Duodenal mucosa (tissue), 2 donors: Measurements from ENCODE around the gene KDM5B.
A peak's percentile ranks its signal among the peaks of the same experiment; 100 is the strongest.

Experiments used
- H3K27ac ChIP-seq: one replicate; pipeline ENCODE4 v1.7.0; 2013; ENCODE audit warnings: low read depth, low read length
- H3K27me3 ChIP-seq, 2 donors: one replicate each; pipeline ENCODE4 v1.7.0; 2013; ENCODE audit warnings: low read length in 2 of 2, control low read depth in 1 of 2; ENCODE audit not compliant: insufficient read depth in 2 of 2, control insufficient read depth in 1 of 2
- H3K36me3 ChIP-seq, 2 donors: one replicate each; pipeline ENCODE4 v1.7.0; 2013; ENCODE audit warnings: low read length in 2 of 2, control low read depth in 1 of 2; ENCODE audit not compliant: insufficient read depth in 2 of 2, control insufficient read depth in 1 of 2
- H3K4me1 ChIP-seq, 2 donors: one replicate each; pipeline ENCODE4 v1.7.0; 2013; ENCODE audit warnings: low read length in 2 of 2, control low read depth in 1 of 2; ENCODE audit not compliant: insufficient read depth in 2 of 2, control insufficient read depth in 1 of 2
- H3K4me3 ChIP-seq, 2 donors: one replicate each; pipeline ENCODE4 v1.7.0; 2013; ENCODE audit warnings: low read length in 2 of 2, low read depth in 1 of 2
- H3K9ac ChIP-seq, 2 donors: one replicate each; pipeline ENCODE4 v1.7.0; 2013; ENCODE audit warnings: low read length in 2 of 2, low read depth in 1 of 2
- H3K9me3 ChIP-seq, 2 donors: one replicate each; pipeline ENCODE4 v1.7.0; 2013; ENCODE audit warnings: low read length in 2 of 2, control low read depth in 1 of 2; ENCODE audit not compliant: control insufficient read depth in 1 of 2

Gene KDM5B

DNA sequence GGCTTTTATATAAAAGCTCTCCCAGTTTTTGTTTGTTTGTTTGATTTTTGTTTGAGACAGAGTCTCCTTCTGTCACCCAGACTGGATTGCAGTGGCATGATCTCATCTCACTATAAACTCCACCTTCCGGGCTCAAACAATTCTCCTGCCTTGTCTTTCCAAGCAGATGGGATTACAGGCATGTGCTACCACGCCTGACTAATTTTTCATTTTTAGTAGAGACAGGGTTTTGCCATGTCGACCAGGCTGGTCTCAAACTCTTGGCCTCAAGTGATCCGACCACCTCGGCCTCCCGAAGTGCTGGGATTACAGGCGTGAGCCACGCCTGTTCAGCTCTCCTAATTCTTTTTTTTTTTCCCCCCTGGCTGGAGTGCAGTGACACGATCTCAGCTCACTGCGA lies 6.9 kb upstream of the KDM5B start:
- Histone ChIP-seq H3K4me1 (peaks cover 12 to 26% of the 10 kb centered on the region in 2 donors), H3K9ac (no peak overlapping the region), H3K27ac (no peak overlapping the region), H3K4me3 (no peak overlapping the region), H3K27me3 (no peaks in the 10 kb centered on the region), H3K9me3 (no peaks in the 10 kb centered on the region), H3K36me3 (no peaks in the 10 kb centered on the region)

DNA sequence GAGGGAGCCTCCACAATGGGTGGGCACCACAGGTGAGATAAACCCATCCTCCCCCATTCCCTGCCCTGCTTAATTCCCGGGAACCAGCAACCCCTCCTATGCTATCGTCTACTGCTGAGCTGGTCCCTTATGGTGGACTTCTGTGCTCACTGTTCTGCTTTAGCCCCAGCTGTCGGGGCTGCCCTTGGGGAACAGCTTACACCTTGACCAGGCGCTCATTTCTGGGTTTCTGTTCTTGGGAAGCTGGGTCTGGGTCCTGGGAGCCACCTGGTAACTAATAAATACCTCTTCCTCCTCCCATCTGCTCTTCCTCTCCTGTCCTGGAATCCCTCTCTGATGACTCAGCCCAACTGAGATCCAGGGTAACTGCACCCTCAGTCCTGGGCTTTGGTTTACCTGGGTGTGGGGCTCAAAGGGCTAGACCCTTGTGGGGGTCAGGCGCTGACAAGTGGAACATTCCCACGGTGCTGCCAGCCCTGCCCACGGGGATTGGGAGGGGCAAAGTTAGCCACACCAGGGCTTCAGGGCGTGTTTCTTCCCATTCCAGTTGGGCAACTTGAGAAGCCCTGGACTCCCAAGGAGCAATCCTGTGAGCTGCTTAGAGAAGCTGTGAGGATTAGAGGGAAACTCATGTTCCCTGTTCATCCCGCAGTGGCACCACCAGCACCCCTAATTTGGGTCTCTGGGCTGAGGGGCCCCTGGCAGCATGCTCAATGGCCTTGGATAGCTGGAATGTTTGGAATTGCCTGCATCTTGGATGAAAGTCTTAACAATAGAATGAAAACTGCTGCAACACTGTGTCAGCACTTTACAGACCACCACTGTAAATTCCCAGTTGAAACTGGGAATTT lies 4.2 kb upstream of the KDM5B start:
- no peaks in the 10 kb centered on the region for H3K9me3 ChIP-seq
- no peaks in the 10 kb centered on the region for H3K27me3 ChIP-seq
- H3K4me1 ChIP-seq, result peaks cover 12 to 33% of the 10 kb centered on the region in 2 donors
- H3K27ac ChIP-seq, result no peak overlapping the region
- H3K36me3 ChIP-seq, result no peaks in the 10 kb centered on the region
- peak overlapping the region in 1 of 2 donors; percentile 92 for H3K9ac ChIP-seq
- H3K4me3 ChIP-seq, result peak overlapping the region in 1 of 2 donors; percentile 18

DNA sequence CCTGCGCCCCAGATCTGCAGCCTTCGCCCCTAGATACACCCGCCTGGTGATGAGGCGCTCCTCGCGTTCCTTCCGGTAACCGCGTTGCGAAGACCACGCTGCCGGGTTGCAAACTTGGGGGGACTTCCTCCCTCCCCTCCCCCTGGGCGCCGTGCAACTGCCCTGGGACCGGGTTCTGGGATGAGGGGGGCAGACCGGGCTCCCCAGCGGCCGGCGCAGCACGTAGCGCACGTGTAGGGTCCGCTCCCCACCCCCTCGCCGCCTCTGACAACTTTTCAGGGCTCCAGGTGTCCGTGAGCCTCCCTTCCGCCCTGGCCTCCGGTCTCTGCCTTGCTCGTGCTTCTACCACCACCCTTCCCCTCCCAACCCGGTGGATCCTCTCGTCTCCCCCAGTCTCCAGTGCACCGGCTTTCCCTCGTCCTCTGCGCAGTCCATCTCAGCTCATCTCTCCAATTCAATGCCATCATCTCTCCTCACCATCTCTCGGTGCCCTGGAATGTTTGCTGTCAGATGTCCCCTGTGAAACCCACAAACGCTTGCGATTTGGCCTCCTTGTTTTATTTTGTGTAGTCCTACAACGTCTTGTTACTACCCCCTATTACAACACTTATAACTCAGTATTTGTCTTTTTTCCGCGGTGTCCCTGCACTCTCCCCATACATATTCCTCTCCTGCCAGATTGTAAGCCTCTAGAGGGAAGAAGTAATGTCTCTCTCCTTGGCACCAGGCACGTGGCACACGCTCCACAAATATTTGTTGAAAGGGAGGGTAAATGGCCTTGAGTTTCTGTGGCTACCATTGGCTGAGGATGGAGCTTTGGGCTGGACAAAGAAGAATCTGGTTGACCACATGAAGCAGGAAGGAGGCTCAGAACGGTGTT lies 3.3 kb upstream of the KDM5B start:
- Histone ChIP-seq H3K9ac (peak overlapping the region; percentile 72 to 92), H3K27ac (no peak overlapping the region), H3K4me1 (peaks cover 13 to 36% of the 10 kb centered on the region in 2 donors), H3K9me3 (no peaks in the 10 kb centered on the region), H3K4me3 (peak overlapping the region; percentile 89 to 93), H3K36me3 (no peaks in the 10 kb centered on the region), H3K27me3 (no peaks in the 10 kb centered on the region)

DNA sequence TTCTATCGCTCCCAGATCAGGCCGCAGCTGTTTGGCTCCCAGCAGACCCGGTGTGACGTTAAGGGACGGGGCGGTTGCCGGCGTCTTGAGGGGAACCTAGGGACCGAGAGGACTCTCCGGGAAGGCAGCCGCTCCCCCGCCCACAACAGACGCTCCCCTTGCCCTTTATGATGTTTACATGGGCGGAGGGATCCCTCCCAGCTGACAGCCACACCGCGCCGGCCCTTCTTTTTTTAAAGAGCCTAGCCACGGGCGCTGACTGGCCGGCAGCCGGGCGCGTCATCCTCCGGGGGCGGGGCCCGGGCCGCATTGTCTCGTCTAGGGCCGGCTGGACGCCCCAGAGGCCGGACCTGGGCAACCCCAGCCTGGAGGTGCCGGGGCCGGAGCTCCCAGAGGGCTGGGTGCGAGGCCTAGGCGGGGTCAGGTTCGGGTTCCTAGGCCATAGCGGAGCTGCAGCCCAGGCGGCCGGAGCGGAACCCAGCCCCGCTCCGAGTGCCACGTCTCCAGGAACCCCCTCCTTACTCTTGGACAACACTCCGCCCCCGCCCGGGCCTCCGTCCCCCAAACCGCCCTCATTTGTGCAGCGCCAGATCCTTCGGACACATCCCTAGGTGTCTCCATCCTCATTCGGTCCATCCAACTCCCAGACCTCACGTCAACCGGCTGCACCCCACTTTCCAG lies 2.5 kb upstream of the KDM5B start, which contains the start of gene PCAT6:
PCAT6 (plus strand) TSS at position 340 of the 681 bp plus-strand sequence.
- H3K9ac ChIP-seq, result peak within 1 kb of the TSS; percentile 80 to 92
- peaks cover 21 to 44% of the 10 kb centered on the region in 2 donors for H3K4me1 ChIP-seq
- peak within 1 kb of the TSS; percentile 89 to 93 for H3K4me3 ChIP-seq
- no peaks in the 10 kb centered on the region for H3K36me3 ChIP-seq
- no peaks in the 10 kb centered on the region for H3K9me3 ChIP-seq
- no peaks in the 10 kb centered on the region for H3K27me3 ChIP-seq
- H3K27ac ChIP-seq, result peak within 1 kb of the TSS; percentile 73

DNA sequence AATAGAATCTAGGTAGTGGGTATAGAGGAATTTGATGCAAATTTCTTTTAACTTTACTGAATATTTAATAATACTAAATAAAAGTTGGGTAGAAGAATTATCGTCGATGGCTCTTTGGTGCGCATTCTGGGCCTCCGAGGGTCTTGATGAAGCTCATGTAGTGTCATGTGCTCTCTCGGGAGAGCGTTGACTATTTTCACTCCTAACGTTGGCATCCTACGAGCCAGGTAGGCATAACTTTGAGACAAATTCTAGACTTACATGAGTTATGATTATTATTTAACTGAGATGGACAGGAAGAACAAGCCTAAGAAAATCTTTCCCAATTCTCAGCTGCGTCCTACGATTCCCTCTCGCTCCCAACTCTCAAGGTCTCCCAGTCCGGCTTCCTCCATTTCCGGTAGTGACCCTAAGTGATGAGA lies 2.0 kb upstream of the KDM5B start:
- Histone ChIP-seq H3K36me3 (no peaks in the 10 kb centered on the region), H3K9me3 (no peaks in the 10 kb centered on the region), H3K27me3 (no peaks in the 10 kb centered on the region), H3K9ac (peak overlapping the region; percentile 72 to 80), H3K4me1 (peaks cover 25 to 44% of the 10 kb centered on the region in 2 donors), H3K4me3 (peak overlapping the region; percentile 89 to 93), H3K27ac (peak overlapping the region; percentile 73)

DNA sequence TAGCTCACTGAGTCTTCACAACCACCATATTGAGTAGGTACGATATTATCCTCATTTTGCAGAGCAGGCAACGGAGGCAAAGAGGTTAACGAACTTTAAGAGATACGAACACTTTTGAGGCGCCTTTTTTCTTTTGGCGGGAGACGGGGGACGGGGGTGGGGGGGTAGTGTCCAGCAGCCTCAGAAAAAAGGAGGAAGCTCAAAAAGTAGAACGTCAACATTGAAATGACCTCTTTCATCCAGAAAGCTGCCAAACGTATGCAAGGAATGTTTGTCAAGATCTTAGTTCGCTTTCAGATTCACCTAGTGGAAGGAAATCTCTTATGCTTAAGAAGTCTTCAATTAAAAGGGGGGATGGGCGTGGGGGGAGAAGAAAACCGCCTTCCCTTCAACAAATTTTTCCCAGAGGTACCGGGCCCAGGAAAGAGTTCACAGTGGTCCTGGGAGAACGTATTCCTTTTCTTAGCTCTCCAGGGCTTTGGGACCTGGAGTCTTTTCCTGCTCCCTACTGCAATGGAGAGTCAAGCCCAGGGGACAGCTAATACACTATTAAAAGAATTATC lies 1.5 kb upstream of the KDM5B start:
- H3K27me3 ChIP-seq, result no peaks in the 10 kb centered on the region
- H3K9ac ChIP-seq, result no peak overlapping the region
- no peak overlapping the region for H3K27ac ChIP-seq
- no peaks in the 10 kb centered on the region for H3K9me3 ChIP-seq
- H3K36me3 ChIP-seq, result no peaks in the 10 kb centered on the region
- H3K4me1 ChIP-seq, result peaks cover 25 to 42% of the 10 kb centered on the region in 2 donors
- H3K4me3 ChIP-seq, result no peak overlapping the region

DNA sequence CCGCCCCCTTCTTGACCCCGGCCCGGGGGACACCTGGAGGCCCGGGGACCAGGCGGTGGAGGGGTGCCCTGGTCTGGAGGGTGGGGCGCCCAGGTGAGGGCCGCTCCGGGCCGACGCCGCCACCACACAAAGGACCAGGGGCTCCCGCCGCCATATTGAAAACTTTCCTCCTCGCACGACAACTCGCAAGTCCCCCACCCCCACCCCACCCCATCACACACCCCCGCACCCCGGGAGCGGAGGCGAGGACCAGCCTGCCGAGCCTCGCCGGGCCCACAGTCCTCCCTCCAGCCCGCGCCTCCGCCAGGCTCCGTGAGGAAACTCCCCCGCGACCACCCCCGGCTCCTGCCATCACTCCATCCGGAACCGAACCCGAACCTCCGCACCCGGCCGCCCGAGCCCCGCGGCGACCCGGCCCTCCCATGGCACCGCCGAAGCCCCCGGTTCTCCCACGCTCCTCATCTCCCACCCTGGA lies 733 bp downstream of the KDM5B start:
- no peaks in the 10 kb centered on the region for H3K9me3 ChIP-seq
- H3K27ac ChIP-seq, result peak overlapping the region; percentile 67
- peak overlapping the region; percentile 78 to 92 for H3K4me3 ChIP-seq
- H3K27me3 ChIP-seq, result no peaks in the 10 kb centered on the region
- H3K4me1 ChIP-seq, result peaks cover 29 to 33% of the 10 kb centered on the region in 2 donors
- H3K9ac ChIP-seq, result peak overlapping the region; percentile 73 to 85
- no peaks in the 10 kb centered on the region for H3K36me3 ChIP-seq

DNA sequence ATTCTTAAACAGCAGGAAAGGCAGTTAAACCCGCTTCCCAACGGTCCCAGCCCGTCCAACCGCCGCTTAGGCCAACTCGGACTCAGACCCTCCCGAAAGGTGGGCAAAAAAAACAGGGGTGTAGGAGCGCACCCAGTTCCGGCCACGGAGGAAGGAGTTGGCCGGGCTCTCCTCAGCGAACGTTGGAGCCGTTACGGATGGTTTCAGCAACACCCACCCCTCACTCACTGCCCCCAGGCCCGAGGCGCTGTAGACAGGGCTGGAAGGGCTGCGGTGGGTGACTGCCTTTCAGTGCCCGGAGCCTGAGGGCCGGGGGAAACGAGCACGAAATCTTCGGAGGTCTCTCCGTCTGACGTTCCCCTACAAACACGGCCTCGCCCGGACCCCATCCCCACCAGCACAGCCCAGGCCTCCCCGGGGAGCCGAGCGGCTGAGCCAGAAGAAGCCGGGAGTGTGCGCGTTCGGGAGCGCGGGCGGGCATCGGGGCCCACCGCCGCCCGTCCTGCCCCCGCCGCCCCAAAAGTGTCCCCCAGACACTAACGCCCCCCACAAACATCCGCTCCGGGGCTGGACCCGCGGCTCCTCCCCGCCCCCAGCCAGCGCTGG lies 1.3 kb downstream of the KDM5B start:
- Histone ChIP-seq H3K9ac (peak overlapping the region; percentile 48 to 61), H3K4me3 (peak overlapping the region; percentile 78 to 92), H3K36me3 (no peaks in the 10 kb centered on the region), H3K27ac (peak overlapping the region; percentile 61), H3K9me3 (no peaks in the 10 kb centered on the region), H3K27me3 (no peaks in the 10 kb centered on the region), H3K4me1 (peaks cover 24 to 31% of the 10 kb centered on the region in 2 donors)
